HT1080 (cell line): ENCODE results near the gene TXNIP. TPM values are rescaled to one million over a fixed set of nuclear protein-coding genes. Genes with fewer than 3 reads are reported as not detected.
A peak's percentile ranks its signal among the peaks of the same experiment; 100 is the strongest.
"Not testable (repeated sequence)": the region's sequence is repeated elsewhere in the genome, so short reads cannot be mapped to it uniquely, and the experiment has no call there.

Source experiments
- DNase-seq: peaks from one replicate; pipeline ENCODE4 v3.0.0-alpha.2; 2015; ENCODE audit warnings: low read depth
- polyA plus RNA-seq, 2 experiments: library from polyadenylated mRNA; depleted of rRNA; stranded (reverse); fragments of >200 nt; gene quantifications; 2 replicates each; pipeline ENCODE4 v1.2.3, GENCODE V29; 2015
- total RNA-seq: library from RNA; depleted of rRNA; stranded (reverse); fragments of >200 nt; shearing (Covaris generic); gene quantifications from 2 replicates; pipeline ENCODE4 v1.2.3, GENCODE V29; 2014; rRNA removed

Gene TXNIP, protein sequence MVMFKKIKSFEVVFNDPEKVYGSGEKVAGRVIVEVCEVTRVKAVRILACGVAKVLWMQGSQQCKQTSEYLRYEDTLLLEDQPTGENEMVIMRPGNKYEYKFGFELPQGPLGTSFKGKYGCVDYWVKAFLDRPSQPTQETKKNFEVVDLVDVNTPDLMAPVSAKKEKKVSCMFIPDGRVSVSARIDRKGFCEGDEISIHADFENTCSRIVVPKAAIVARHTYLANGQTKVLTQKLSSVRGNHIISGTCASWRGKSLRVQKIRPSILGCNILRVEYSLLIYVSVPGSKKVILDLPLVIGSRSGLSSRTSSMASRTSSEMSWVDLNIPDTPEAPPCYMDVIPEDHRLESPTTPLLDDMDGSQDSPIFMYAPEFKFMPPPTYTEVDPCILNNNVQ
- total RNA-seq: 10.4 and 11.9 TPM in 2 replicates
- 44.8 and 66.1 TPM in 2 replicates for polyA plus RNA-seq (2015; cell fraction: cytosol; rRNA removed)
- 201 and 248 TPM in 2 replicates for polyA plus RNA-seq (2015; cell fraction: nucleus; rRNA removed)

DNA sequence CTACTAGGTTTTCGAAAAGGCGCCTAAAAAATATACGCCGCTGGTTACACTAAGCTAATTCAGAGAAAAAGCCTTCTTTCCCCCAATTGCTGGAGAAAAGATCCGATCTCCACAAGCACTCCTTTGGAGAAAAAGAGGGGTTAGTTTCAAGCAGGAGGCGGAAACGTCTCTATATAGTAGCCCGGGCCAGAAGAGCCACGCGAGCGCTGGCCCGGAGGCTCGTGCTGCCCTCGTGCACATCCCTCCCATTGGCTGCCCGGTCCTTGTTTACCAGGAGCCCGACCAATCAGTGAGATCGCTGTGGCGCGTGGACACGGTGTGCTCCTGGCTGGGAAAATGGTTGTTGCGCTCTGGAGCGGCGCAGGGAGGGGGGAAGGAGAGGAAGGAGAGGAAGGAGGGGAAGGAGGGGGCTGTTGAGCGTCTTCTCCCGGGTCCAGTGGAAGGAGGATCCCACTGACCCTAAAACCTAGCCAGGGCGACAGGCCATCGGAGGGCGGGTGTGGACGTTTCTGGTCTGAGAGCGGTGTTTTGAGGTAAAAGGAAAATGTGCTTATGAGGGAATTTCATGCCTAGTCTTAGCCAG is at the start of gene TXNIP:
Gene TXNIP (minus strand): TSS at position 147 of the 583 bp plus-strand sequence. CDS start 313 bp downstream, outside the sequence.
- peak; percentile 95 for DNase-seq

DNA sequence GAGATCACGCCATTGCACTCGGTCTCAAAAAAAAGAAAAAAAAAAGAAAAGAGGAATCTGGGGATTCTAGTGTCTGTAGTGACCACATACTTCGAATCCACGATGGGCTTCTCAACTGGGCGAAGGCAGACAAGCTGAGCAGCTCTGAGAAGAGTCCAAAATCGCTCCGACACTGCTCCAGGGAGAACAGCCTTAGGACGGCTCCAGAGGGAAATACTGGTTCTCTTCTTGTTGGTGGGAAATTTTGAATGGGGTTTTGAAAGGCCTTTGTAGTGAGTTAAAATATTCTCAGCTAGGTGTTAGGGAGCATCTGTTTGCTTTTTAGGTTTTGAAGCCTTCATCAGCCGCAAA is 43.4 kb upstream of the TXNIP start:
- DNase-seq: peak; percentile 16

DNA sequence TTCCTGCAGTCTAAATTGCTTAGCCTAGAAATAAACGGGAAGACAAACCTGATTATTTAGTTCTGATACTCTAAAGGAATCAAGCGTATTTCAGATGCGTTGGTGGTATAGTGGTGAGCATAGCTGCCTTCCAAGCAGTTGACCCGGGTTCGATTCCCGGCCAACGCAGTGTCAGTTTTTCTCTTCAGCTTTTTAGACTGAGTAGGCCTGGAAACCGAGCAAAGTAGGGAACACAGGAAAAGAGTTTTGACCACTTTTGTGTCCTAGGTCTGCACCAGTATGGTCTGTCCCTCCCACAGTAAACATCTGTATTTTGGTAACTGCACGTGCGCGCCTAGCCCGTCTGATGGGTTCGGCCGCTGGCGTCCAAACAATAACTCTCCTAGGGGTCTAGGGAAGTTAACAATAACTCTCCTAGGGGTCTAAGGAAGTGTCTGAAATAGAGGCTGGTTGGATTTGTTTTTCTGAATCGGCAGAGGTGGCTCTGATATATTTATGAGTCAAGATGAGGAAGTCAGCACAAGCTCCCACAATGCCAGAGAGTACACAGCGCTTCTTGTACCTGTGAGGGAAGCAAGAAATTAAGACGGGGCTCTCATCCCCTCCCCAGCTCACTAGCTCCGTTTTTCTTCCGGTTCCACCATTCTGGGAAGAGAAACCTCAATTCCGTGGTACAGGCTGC is 40.7 kb upstream of the TXNIP start:
- DNase-seq: peak; percentile 89

DNA sequence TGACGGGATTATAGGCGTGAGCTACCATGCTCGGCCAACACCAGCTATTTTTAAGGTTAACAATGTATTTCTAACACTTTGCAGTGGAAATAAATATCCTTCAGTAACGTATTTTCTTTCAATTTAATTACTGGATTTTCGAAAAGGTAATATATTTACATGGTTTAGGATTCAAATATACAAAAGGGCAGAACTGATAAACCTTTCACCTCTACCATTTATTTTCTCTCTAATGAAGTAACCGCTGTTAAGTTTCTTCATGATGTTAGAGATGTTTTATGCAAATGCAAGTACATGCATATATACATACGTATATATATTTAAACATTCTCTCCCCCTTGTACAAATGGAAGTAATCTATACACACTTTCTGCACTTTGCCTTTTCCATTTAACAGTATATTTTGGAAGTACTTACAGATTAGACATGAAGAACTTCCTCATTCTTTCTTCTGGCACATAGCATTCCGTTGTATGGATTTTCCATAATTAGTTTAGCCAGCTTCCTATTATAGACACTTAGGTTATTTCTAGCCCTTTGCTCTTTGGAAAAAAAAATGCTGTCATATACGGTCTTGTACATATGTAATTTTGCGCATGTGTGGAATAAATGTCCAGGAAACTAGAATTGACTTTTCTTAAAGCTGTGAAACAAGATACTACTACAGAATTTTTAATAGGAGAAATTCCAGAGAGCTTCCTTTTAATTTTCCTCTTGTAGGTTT is 40.0 kb upstream of the TXNIP start:
- DNase-seq: peak; percentile 84

DNA sequence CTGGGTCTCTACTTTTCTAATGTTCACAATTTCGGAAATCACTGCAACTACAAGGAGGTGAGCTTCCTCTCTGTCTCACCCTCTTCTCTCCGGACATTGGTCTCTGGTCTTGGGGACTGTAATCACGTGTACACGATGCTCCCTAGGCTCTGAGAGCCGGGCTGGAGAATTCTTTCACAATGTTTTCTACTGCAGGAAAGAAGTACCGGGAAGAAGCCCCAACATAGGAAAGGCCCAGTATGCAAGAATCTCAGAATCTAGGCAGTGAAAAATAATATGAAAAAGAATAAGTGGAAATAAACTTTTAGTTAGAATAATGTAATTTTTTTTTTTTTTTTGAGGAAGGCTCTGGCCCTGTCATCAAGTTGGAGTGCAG is 38.7 kb upstream of the TXNIP start:
- no peak for DNase-seq

DNA sequence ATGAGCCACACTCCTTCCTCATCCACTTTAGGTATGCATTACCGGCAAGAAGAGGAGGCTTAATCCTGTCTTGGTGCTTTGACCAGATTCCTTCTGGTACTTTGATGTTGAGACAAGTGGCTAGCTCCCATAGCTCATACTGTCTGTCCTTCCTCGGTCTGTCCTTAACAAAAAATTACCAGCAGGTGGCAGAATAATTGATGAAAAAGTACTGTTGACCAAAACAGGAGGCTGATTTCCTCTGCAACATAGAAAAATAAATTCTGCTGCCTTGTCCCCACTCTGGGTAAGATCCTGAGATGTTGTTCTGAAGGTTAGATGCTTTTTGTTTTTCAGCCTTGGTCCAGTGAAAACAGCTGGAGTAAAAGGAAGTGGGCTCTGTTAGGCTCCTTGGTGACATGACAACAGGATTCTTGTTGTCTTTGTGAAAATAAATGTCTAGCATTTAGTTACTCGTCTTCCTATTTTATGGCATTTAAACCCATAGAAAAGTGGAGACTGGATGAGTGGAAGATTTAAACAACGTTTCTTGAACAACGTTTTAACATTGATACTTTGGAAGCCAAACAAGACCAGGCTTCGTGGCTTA is 36.3 kb upstream of the TXNIP start:
- DNase-seq: peak; percentile 61

DNA sequence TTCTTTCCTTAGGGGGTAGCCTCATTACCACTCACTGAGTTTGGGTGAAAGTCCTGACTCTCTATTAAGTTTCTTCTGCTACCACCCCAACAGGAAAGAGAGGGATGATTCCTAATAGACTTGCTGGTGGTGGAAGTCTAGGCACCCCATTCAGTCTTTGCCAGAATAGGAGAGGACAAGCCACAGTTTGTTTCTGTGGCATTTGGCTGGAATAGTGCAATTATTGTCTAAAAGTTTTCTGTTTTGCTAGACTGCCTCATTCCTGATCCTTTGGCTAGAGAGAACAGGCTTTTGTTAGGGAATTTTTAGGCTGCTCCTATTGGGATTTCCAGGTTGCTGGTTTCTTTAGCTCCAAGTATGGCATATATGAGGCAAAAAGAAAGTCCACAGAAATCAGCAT is 35.1 kb upstream of the TXNIP start:
- DNase-seq: no peak

DNA sequence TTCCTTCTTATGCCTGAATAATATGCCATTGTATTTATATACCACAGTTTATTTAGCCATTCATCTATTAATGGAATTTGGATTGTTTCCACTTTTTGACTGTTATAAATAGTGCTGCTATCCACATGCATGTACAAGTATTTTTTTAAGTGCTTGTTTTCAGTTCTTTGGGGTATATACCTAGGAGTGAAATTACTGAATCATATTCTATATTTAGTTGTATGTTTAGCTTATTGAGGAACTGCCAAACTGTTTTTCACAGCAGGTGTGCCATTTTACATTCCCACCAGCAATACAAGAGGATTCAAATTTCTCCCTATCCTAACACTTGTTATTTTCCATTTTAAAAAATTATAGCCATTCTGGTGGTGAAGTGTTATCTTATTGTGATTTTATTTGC is 32.7 kb upstream of the TXNIP start:
- no peak for DNase-seq

DNA sequence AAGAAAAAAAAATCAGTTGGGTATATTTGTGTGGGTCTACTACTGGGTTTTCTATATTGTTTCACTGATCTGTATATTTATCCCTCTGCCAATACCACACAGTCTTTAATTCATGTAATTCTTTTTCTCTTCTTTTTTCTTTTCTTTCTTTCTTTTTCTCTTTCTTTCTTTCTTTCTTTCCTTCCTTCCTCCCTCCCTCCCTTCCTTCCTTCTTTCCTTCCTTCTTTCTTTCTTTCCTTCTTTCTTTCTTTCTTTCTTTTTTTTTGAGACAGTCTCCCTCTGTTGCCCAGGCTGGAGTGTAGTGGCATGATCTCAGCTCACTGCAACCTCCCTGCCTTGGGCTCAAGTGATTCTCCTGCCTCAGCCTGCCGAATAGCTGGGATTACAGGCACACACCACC is 30.3 kb upstream of the TXNIP start:
- DNase-seq: not testable (repeated sequence)

DNA sequence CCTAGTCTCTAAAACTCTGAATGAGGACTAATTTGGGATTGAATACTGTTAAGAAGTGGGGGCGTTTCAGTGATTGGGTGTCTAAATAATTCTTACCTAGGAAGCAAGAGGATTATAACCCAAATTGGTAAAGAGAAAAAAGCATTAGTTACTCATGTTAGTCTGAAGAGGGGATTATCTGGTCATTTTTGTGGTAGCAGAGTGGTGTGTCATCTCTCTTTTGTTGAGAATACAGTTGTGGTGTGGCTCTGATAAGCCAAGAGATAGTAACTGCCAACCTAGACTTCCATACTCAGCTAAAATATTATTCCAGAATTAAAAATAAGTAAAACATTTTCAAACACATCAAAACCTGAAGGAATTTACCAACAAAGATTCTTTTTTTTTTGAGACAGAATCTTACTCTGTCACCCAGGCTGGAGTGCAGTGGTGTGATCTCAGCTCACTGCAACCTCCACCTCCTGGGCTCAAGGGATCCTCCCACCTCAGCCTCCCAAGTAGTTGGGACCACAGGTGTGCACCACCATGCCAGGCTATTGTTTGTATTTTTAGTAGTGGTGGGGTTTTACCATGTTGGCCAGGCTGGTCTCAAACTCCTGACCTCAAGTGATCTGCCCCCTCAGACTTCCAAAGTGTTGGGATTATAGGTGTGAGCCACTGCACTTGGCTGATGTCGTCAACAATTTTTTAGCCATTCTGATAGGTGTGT is 29.6 kb upstream of the TXNIP start:
- DNase-seq: not testable (repeated sequence)

DNA sequence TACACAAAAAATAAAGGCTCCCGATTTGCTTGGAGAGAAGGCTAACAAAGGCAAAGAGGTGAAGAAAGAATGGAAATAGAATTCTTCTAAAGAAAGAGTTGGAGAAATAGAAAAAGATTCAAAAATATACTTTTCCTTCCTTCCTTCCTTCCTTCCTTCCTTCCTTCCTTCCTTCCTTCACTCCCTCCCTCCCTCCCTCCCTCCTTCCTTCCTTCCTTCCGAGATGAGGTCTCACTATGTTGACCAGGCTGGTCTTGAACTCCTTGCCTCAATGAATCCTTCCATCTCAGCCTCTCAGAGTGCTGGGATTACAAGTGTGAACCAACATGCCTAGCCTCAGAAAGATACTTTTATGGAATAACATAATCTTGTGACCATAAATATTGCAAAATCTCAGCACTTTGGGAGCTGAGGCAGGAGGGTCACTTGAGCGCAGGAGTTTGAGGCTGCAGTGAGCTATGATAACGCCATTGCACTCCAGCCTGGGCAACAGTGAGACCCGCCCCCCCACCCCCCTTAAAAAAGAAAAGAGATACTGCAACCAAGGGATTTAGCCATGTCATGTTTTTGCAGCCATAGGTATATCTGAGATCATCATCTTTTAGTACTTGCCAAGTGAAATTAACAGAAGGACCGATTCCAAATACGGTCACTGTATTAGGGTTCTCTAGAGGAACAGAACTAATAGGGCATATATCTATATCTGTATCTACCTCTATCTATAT is 26.2 kb upstream of the TXNIP start:
- DNase-seq: no peak

DNA sequence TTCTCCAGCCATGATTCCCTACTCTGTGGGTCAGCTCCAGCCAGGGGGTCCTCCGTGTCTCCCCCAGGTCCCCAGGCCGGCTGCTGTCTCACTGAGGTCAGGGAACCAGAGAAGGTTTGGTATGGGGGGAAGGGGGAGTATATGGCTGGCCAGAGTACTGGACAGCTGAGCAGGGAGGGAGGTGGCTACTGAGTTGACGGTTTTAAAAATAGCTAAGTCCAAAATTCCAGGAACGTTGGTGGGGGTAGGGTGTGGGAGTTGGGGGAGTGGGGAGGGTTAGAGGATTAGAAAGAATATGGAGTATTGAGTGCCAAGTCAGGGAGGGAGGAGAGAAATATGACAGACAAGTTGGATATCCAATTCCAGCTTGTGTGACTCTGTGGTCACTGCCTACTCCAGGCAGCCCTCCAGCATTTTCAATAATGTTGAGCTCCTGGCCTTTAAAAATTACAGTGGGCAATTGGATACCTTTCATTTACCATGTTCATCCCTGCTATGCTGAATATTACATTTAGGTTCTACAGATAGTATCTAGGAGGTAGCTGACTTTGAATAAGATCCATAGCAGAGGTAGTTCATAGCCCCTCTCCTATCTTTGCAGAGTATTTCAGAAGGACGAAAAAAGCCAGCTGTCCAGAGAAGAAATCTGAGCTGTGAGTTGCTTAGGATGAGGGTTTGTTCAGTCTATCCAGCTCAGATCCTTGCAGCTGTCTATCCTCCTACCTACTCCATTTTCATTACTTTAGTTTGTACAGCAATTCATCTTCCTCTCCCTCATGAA is 25.4 kb upstream of the TXNIP start, which contains the start of gene HJV:
Gene HJV (minus strand): TSS at position 114 of the 781 bp plus-strand sequence. CDS start 1,504 bp downstream, outside the sequence.
- DNase-seq: no peak

DNA sequence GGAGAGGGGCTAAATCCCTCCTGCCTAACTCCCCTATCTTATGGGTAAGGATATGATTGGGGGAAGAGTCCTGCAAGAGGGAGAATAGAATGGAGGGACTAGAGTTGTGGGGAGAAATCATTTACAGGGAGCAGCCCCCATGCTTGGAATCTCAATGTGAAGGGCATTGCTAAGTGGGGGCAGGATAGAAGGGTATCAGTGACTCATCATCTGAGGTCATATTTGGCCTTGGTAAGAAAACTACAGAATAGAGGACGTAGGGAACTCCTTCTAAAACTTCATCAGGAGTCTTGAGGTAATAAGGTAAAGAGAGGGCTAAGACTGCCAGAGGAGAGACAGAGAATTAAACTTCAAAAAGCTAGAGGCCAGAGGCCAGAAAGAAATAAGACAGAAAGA is 24.7 kb upstream of the TXNIP start:
- DNase-seq: no peak

DNA sequence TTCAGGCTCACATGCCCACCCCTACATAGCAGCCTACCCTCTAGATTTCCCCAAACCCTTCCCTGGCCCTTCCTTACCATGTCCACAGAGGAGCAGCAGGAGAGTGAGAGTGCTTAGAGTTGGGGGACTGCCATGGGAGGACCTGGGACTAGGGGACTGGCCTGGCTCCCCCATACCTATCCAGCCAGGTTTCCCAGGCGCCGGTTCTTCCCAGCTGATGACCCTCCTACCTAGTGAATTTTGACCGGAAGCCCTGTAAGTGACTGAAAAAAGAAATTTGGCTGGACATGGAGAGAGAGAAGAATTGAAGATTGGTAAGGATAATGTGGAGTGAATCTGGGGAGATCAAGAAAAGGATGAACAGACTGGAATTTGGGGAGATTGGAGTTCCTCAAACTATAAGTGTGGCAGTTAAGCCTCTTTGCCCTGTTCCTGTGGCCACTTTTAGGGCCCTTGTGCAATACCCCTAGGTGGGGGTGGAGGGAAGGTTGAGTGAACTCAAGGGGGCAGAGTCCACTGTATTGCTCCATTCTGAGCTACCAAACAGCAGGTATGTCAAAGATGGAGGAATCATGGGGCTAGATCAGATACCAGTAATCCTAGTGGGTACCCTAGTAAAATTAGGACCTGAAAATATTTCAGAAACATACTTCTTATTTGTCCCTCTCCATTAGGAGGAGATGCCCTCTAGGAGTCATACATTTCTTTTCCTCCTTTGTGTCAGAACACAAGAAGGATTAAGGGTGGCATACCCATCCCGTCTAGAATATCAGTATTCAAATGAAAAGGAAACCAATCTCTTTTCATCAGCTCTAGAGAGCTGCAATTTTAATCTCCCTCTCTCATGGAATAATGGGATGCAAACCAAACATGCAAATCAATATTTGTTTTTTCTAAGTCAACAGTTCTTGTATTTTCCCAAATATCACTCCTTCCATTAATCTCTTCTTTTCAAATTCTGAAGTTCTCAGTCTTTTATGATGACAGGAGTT is 24.0 kb upstream of the TXNIP start:
- no peak for DNase-seq

DNA sequence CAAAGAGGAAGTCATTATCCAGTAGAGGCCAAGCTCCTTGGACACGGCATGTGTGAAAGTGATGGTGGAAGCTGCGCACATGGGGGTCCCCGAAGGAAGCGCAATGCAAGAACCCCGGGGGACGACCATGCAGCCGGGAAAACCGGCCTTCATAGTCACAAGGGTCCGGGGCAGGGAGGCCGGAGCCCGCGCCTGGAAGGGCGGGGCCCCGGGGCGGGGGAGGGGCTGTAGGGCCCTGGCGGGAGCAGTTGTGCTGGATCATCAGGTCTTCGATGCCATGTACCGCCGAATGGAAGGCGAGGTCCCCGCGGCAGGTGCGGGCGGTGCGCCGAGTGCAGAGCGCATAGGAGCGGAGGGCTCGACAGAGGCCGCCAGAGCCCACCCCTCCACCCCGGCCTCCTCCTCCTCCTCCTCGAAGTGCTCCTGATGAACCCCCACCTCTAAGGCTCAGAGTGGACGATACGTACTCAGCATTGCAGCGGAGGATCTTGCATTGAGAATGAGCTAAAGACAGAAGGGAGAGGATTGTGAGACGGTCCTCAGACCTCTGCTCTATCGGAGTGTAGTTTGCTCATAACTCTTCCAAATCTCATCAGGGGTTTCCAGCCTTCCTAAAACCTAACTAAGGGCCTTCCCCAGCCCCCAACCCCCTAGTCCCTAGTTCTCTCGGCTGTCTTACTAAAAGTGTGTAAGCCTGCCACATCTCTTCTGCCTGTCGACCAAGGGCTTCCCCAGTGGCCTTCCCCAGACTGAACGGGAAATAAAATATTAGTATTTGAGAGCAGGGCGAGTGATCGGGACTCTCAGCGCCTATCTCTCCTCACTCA is 23.1 kb upstream of the TXNIP start:
- DNase-seq: no peak

DNA sequence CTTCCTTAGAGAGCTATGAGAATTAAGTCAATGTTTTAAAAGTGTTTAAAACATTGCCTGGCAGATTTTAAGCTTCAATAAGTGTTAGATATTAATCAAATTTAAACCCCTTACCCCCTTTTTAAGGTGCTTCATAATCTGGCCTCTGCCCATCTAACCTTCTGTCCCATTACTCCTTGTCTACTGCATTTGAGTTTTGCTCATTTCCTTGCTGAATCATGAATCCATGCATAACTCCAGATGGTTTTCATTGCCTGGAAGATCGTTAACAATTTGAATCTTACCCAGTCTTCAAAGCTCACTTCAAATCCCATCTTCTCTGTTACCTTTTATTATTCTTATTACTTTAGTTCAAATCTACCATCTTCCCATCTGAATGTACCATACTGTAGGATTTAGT is 20.5 kb upstream of the TXNIP start:
- no peak for DNase-seq

DNA sequence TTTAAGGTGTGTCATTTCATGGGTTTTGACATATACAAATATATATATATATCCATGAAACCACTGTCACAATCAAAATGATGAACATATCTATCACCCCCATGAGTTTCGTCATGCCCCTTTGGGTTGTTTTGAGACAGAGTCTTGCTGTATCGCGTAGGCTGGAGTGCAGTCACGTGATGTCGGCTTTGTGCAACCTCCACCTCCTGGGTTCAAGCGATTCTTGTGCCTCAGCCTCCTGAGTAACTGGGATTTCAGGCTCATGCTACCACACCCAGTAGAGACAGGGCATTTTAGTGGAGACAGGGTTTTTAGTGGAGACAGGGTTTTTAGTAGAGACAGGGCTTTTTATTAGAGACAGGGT is 17.2 kb upstream of the TXNIP start:
- DNase-seq: no peak
